Tibial nerve (tissue), 4 donors: ENCODE results near the gene MKNK1. TPM values are rescaled to one million over a fixed set of nuclear protein-coding genes. Genes with fewer than 3 reads are reported as not detected.

Experiments used
- DNase-seq, 2 donors: peaks; one replicate each; pipeline ENCODE4 v3.0.0-alpha.2; 2019; ENCODE audit warnings: low spot score in 2 of 2
- H3K27ac ChIP-seq, 4 donors: fragments of 200-600 bp; sonication (generic) in 3 of 4; one replicate each; pipeline ENCODE4 v1.5.1; 2017 to 2019; ENCODE audit warnings: mild to moderate bottlenecking in 1 of 4
- H3K27me3 ChIP-seq, 2 donors: fragments of 200-600 bp; sonication (generic) in 1 of 2; one replicate each; pipeline versions ENCODE4 v1.5.1 to v1.6.0; 2017 to 2019
- H3K36me3 ChIP-seq, 3 donors: fragments of 200-600 bp; sonication (generic); one replicate each; pipeline ENCODE4 v1.5.1; 2018 to 2019
- H3K4me1 ChIP-seq, 4 donors: fragments of 200-600 bp; sonication (generic) in 3 of 4; one replicate each; pipeline ENCODE4 v1.5.1; 2017 to 2019
- H3K4me3 ChIP-seq, 4 donors: fragments of 200-600 bp; sonication (generic) in 3 of 4; one replicate each; pipeline ENCODE4 v1.5.1; 2017 to 2019; ENCODE audit warnings: mild to moderate bottlenecking in 1 of 4, moderate library complexity in 1 of 4
- H3K9me3 ChIP-seq, 4 donors: fragments of 200-600 bp; sonication (generic) in 3 of 4; one replicate each; pipeline ENCODE4 v1.5.1; 2017 to 2019
- EP300 ChIP-seq, 2 donors: sonication (generic); formaldehyde crosslinking; IDR thresholded peaks; one replicate each; pipeline ENCODE4 v1.6.1; 2017; ENCODE audit warnings: antibody characterized with exemption in 2 of 2, mild to moderate bottlenecking in 1 of 2
- POLR2A ChIP-seq, 2 donors: fragments of 450-650 bp; IDR thresholded peaks; one replicate each; pipeline ENCODE4 v1.6.1; 2017; ENCODE audit warnings: antibody characterized with exemption in 2 of 2, mild to moderate bottlenecking in 2 of 2, moderate library complexity in 2 of 2
- WGBS, 2 donors: methylation state at CpG; one replicate each; pipeline ENCODE4 v1.1.5; 2018; 5-methylcytosine and 5-hydroxymethylcytosine counted together
- total RNA-seq, 4 donors: library from RNA; depleted of rRNA; stranded (reverse); fragments of >200 nt; gene quantifications; one replicate each; pipeline ENCODE4 v1.1.0, GENCODE V29; 2016
- TF ChIP-seq, protein P1 (sequence below), 5 experiments: fragments of 200-600 bp in 3 of 5; fragments of 450-650 bp in 2 of 5; sonication (generic) in 3 of 5; IDR thresholded peaks; one replicate each; pipeline ENCODE4 v1.5.1; 2016 to 2019; ENCODE audit warnings: antibody characterized with exemption in 5 of 5, mild to moderate bottlenecking in 3 of 5, moderate library complexity in 2 of 5

The MKNK1 gene
- total RNA-seq, 4 donors from 2014 or later, result 52.4 to 75.0 (median 66.5) TPM

DNA sequence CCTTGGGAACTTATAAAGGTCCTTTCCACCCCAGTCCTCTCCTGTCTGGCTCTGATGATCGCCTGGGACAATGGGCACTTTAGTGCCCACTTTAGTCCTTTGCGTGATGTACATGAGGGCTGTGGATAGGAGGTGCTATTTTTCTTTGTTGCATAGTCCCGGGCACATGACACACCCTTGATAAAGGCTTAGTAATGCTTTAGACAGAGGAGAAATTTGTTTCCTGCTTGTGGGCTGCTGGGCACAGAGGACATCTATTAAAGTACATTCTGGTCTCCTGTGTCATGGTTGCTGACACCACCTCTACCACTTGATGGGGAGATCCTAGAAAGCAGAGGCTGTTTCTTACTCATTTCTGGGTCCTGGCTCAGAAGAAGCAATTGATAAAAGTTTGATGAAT lies 47.2 kb downstream of the MKNK1 start:
- Histone ChIP-seq H3K27ac (no peak overlapping the region), H3K4me1 (peaks cover 0 to 8% (median 0%) of the 10 kb centered on the region in 4 donors), H3K27me3 (no peaks in the 10 kb centered on the region), H3K4me3 (no peak overlapping the region), H3K9me3 (no peaks in the 10 kb centered on the region), H3K36me3 (peaks cover 0 to 42% (median 7%) of the 10 kb centered on the region in 3 donors)
- WGBS, 2 donors, result 61 to 62% methylated on average over 3 of the region's 3 CpGs
- TF ChIP-seq EP300 (IDR thresholded peaks at IDR 0.05), result no peak
- TF ChIP-seq POLR2A (IDR thresholded peaks at IDR 0.05), result no peak
- TF ChIP-seq, protein P1, sequence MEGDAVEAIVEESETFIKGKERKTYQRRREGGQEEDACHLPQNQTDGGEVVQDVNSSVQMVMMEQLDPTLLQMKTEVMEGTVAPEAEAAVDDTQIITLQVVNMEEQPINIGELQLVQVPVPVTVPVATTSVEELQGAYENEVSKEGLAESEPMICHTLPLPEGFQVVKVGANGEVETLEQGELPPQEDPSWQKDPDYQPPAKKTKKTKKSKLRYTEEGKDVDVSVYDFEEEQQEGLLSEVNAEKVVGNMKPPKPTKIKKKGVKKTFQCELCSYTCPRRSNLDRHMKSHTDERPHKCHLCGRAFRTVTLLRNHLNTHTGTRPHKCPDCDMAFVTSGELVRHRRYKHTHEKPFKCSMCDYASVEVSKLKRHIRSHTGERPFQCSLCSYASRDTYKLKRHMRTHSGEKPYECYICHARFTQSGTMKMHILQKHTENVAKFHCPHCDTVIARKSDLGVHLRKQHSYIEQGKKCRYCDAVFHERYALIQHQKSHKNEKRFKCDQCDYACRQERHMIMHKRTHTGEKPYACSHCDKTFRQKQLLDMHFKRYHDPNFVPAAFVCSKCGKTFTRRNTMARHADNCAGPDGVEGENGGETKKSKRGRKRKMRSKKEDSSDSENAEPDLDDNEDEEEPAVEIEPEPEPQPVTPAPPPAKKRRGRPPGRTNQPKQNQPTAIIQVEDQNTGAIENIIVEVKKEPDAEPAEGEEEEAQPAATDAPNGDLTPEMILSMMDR (IDR thresholded peaks at IDR 0.05), result no peak
- no peak for DNase-seq

DNA sequence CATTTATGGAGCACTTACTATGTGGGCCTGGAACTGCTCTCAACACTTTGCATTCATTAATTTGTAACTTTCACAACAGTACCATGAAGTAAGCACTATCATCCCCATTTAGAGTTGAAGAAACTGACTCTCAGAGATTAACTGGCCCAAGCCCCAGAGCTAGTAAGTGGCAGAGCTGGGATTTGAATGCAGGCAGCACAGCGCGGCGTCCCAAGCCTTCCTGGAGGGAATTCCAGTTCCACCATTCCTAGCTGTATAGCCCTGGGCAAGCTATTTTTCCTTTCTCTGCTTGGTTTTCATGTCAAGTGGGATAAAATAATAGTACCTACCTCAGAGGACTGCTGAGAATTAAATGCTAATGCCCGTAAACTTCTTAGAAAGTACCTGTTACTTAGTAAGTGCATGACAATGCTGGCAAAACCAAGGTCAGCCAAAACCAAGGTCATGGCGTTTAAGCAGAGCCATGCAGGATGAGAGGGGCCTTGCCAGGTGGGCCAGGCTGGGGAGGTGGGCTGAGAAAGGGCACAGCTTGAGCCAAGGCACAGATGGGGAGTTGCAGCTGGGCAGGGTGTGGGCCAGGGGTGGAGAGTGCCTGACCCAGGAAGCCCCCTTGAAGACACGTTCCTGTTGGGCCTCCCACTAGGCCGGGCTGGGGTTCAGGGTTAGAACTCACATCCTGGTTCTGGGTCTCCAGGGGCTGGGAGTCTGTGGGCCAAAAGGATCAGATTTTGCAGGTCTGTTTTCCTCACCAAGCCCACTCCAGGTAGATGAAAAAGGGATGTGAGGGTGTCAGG lies 48.0 kb downstream of the MKNK1 start:
- 74 to 77% methylated on average over 7 of the region's 7 CpGs for WGBS, 2 donors
- TF ChIP-seq POLR2A (IDR thresholded peaks at IDR 0.05), result no peak
- TF ChIP-seq, protein P1 (IDR thresholded peaks at IDR 0.05), result no peak
- no peak for TF ChIP-seq EP300 (IDR thresholded peaks at IDR 0.05)
- DNase-seq, result no peak

DNA sequence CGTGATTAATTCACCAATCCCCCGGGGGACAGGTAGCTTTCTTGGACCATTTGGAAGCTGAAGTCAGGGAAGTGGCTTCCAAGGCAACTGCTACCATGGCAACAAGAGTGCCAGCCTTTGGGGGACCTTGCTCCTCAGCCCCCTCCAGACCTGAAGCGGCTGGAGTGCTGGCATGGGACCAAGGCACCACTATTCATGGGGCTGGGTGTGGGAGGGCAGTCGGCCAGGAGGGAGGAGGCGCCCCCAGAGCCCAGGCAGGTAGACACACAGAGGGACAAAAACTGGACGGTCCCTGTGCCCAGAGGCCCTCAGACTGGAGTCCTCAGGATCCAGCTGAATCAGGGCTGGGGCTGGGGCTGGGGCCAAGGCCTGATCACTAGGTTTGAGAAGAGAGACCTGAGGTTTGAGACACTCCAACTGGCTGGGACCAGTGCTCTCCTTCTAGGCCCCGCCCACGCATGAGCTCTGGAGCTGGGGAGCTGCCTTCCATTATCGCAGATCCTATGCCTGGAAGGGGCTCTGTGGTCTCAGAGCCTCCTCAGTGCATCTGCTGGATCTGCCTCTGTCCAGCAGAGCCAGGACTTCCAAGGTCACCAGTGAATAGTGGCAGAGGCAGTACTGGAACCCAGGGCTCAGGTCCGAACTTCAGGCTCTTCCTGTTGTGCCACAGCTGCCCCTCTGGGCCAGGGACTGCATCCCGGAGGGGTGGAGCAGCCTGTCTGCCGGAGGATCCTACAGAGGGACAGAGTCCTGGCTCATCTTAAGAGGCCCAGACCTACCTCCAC lies 49.3 kb downstream of the MKNK1 start:
- no peak overlapping the region for H3K27ac ChIP-seq
- peaks cover 0 to 14% of the 10 kb centered on the region in 2 donors for H3K27me3 ChIP-seq
- no peaks in the 10 kb centered on the region for H3K9me3 ChIP-seq
- WGBS, 2 donors, result 75 to 76% methylated on average over 7 to 9 of the region's 12 CpGs
- H3K4me1 ChIP-seq, result peaks cover 0 to 8% (median 0%) of the 10 kb centered on the region in 4 donors
- H3K4me3 ChIP-seq, result no peak overlapping the region
- no peak for DNase-seq
- H3K36me3 ChIP-seq, result peaks cover 0 to 22% (median 0%) of the 10 kb centered on the region in 3 donors
- TF ChIP-seq EP300 (IDR thresholded peaks at IDR 0.05) (no peak), POLR2A (IDR thresholded peaks at IDR 0.05) (no peak)
- TF ChIP-seq, protein P1 (IDR thresholded peaks at IDR 0.05), result no peak

More for the DNA sequence above, 48.0 kb downstream of the MKNK1 start:
- no peak overlapping the region for H3K4me3 ChIP-seq
- peaks cover 0 to 2% of the 10 kb centered on the region in 2 donors for H3K27me3 ChIP-seq
- peaks cover 0 to 34% (median 1%) of the 10 kb centered on the region in 3 donors for H3K36me3 ChIP-seq
- H3K27ac ChIP-seq, result no peak overlapping the region
- H3K4me1 ChIP-seq, result peaks cover 0 to 8% (median 0%) of the 10 kb centered on the region in 4 donors
- H3K9me3 ChIP-seq, result no peaks in the 10 kb centered on the region

DNA sequence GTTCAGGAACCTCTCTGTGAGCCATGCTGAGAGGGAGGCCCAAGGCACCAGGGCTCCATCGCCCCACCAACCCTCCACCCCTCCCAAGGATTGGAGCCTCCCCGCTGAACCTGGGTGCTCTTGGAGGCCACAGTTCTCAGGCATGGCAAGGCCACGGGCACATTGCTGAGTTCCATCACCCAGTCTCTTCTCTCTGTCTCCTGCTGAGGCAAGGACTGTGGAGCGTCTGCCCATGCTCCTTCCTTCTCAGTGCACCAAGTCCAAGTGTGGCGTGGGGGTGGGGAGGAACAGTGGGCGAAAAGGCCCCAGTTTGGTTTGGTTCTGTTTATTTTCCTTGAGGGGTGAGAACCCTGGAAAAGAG lies 49.9 kb downstream of the MKNK1 start:
- Histone ChIP-seq H3K4me1 (peaks cover 0 to 8% (median 0%) of the 10 kb centered on the region in 4 donors), H3K27ac (no peak overlapping the region), H3K27me3 (peaks cover 0 to 20% of the 10 kb centered on the region in 2 donors), H3K36me3 (peaks cover 0 to 16% (median 0%) of the 10 kb centered on the region in 3 donors), H3K4me3 (no peak overlapping the region), H3K9me3 (no peaks in the 10 kb centered on the region)
- DNase-seq, result no peak
- TF ChIP-seq, protein P1 (IDR thresholded peaks at IDR 0.05), result no peak
- TF ChIP-seq POLR2A (IDR thresholded peaks at IDR 0.05) (no peak), EP300 (IDR thresholded peaks at IDR 0.05) (no peak)
- WGBS, 2 donors, result 84 to 91% methylated on average over 6 of the region's 6 CpGs
